Measurements from ENCODE around the gene PAX3. TPM values are rescaled to one million over a fixed set of nuclear protein-coding genes. Genes with fewer than 3 reads are reported as not detected.
A peak's percentile ranks its signal among the peaks of the same experiment; 100 is the strongest.
"Not testable (repeated sequence)": the region's sequence is repeated elsewhere in the genome, so short reads cannot be mapped to it uniquely, and the experiment has no call there.

PAX3 gene
- total RNA-seq, 8 experiments from 2014 or later = 0.05 to 56.1 (median 0.71) TPM

DNA sequence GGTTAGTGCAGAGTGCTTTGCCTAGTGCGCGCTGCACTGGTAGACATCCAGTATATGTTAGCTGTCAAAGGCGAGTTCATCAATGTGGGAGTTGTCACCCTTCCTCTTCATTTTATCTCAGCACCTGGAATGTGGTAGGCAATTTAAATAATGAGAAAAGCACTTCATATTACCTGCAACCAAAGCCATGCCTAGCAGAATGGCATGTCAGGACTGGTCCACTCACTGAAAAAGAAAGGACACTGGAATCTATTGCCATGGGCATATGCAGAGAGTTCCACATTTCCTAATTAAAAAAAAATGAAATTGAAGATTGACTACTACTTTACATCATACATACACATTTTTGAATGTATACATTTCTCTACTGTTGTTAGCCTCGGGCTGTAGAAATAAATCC lies 139.6 kb downstream of the PAX3 start:
- H3K27ac ChIP-seq = no peak overlapping the region

DNA sequence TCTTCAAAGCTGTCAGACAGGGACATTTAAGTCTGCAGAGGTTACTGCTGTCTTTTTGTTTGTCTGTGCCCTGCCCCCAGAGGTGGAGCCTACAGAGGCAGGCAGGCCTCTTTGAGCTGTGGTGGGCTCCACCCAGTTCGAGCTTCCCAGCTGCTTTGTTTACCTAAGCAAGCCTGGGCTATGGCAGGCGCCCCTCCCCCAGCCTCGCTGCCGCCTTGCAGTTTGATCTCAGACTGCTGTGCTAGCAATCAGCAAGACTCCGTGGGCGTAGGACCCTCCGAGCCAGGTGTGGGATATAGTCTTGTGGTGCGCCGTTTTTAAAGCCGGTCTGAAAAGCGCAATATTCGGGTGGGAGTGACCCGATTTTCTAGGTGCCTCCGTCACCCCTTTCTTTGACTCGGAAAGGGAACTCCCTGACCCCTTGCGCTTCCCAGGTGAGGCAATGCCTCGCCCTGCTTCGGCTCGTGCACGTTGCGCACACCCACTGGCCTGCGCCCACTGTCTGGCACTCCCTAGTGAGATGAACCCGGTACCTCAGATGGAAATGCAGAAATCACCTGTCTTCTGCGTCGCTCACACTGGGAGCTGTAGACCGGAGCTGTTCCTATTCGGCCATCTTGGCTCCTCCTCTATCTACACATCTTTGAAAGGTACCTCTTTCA lies 143.7 kb downstream of the PAX3 start:
- H3K4me1 ChIP-seq (replicated peaks in 1 of 2); in situ Hi-C loops (cut with MboI; ENCODE audit: low pct_unique_long_range_greater_than_20kb in 2 of 9, low sequenced_read_pairs in 9 of 9, unreplicated experiment in 9 of 9); H3K27ac ChIP-seq; ATAC-seq (replicated peaks in 6 of 8): not testable (repeated sequence)
- no CpG with 5 or more reads among the region's 27 CpGs for WGBS, 10 experiments
- H3K4me3 ChIP-seq = peak overlapping the region in 3 of 5 donors; percentile 5 to 28 (median 8)

More for the DNA sequence above, 139.6 kb downstream of the PAX3 start:
- in situ Hi-C loops (cut with MboI; ENCODE audit: low pct_unique_long_range_greater_than_20kb in 2 of 9, low sequenced_read_pairs in 9 of 9, unreplicated experiment in 9 of 9) = no loop called here
- no peaks in the 10 kb centered on the region for H3K4me1 ChIP-seq (replicated peaks in 1 of 2)
- no peak for ATAC-seq (replicated peaks in 6 of 8)
- 0 to 100% (median 75%) methylated on average over 1 to 4 of the region's 4 CpGs; no CpG with 5 or more reads in 1 of the 10 experiments for WGBS, 10 experiments
- H3K4me3 ChIP-seq = no peak overlapping the region

Other genes with a start within 250 kb of the PAX3 start
- gene SGPP2, start 125.5 kb upstream of the PAX3 start, total RNA-seq = 1 to 10 TPM in 3 of 8 experiments, under 1 TPM in 5; 0.22 to 2.2 (median 0.87) TPM